A549 treated with AZD9567 at 1 μM for 4 hours (cell line): Measurements from ENCODE around the gene CDA. TPM values are rescaled to one million over a fixed set of nuclear protein-coding genes. Genes with fewer than 3 reads are reported as not detected.

Source experiments
- total RNA-seq: library from RNA; stranded (reverse); fragments of 200-300 nt; extraction: Qiagen RNA extraction; gene quantifications from 5 replicates; pipeline ENCODE4 v1.2.3, GENCODE V29; 2022; ENCODE audit not compliant: insufficient read depth

CDA gene
- total RNA-seq, result 30.8 to 42.7 TPM (median 31.5 TPM) in 5 replicates

DNA sequence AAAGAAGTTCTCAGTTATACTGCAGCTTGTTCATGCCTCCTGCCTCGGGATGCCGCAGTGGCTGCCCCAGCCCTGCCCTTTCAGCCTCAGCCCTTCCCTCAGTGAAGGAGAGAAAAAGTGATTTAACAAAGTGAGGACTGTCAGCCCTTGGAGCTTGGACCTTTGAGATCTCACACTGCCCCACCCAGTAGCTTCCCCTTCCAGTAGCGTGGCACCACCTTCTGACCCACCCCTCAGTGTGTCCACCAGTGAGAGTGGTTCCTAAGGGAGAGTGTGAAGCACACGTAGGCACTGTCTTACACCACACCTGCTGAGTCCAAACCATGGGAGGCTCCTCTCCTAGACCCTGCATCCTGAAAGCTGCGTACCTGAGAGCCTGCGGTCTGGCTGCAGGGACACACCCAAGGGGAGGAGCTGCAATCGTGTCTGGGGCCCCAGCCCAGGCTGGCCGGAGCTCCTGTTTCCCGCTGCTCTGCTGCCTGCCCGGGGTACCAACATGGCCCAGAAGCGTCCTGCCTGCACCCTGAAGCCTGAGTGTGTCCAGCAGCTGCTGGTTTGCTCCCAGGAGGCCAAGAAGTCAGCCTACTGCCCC, at the start of gene CDA:
Gene CDA, plus strand, starts transcription at position 464 of the 592 bp plus-strand sequence. Its CDS starts 33 bp downstream, at position 497.

GRCh38 chr1:20551945-20552727, 36.8 kb upstream of the CDA start, which contains the start of gene FAM43B:
FAM43B (plus strand) TSS chr1:20552573; CDS start chr1:20552974, 401 bp downstream.

DNA sequence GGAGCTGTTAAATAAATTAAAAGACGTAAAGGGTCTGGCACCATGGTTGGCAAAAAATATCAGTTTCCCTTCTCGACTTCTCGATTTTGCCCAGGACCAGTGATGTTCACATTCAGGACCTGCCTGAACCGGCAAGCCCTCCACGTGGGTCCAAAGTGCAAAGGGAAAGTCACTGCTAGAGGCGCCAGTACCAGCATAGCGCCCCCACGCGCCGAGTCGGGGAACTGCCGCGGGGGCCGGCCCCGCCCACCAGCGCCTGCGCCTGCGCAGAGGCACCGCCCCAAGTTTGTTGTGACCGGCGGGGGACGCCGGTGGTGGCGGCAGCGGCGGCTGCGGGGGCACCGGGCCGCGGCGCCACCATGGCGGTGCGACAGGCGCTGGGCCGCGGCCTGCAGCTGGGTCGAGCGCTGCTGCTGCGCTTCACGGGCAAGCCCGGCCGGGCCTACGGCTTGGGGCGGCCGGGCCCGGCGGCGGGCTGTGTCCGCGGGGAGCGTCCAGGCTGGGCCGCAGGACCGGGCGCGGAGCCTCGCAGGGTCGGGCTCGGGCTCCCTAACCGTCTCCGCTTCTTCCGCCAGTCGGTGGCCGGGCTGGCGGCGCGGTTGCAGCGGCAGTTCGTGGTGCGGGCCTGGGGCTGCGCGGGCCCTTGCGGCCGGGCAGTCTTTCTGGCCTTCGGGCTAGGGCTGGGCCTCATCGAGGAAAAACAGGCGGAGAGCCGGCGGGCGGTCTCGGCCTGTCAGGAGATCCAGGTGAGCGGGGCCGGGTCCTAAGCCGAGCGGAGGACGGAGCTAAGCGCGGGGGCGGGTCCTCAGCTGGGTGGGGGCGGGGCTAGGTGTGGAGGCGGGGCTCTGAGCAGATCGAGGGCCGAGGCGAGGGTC, 44.5 kb downstream of the CDA start, which contains the start of gene PINK1:
Gene PINK1, plus strand, starts transcription at position 269 of the 875 bp plus-strand sequence. Its CDS starts 91 bp downstream, at position 360.

GRCh38 chr1:20661207-20662109, 72.6 kb downstream of the CDA start, which contains the start of gene DDOST:
DDOST (minus strand) TSS chr1:20661369; CDS start chr1:20661350, 19 bp downstream.

Other genes starting within 250 kb of the CDA start
- gene CAMK2N1, start 102.9 kb upstream of the CDA start, total RNA-seq, result 38.0 to 57.0 TPM (median 51.5 TPM) in 5 replicates
- 36.7 to 45.3 TPM (median 44.1 TPM) in 5 replicates for gene MUL1, start 80.9 kb upstream of the CDA start, total RNA-seq
- gene FAM43B, start 36.5 kb upstream of the CDA start, total RNA-seq, result 2.3 to 4.9 TPM (median 3.7 TPM) in 5 replicates
- gene PINK1, start 44.4 kb downstream of the CDA start, total RNA-seq, result 29.8 to 34.3 TPM (median 33.5 TPM) in 5 replicates
- 155 to 210 TPM (median 208 TPM) in 5 replicates for gene DDOST, start 72.3 kb downstream of the CDA start, total RNA-seq
- gene KIF17, start 128.9 kb downstream of the CDA start, total RNA-seq, result 1.3 to 1.8 TPM (median 1.5 TPM) in 4 of 5 replicates, not detected in the other
- 11.4 to 16.7 TPM (median 14.2 TPM) in 5 replicates for gene SH2D5, start 143.6 kb downstream of the CDA start, total RNA-seq
- 99.3 to 126 TPM (median 123 TPM) in 5 replicates for gene HP1BP3, start 198.2 kb downstream of the CDA start, total RNA-seq